ENCODE measurements around the gene ZNF853. TPM values are rescaled to one million over a fixed set of nuclear protein-coding genes. Genes with fewer than 3 reads are reported as not detected.

Gene ZNF853
- total RNA-seq, 1 donor from 2014 or later, result 6.2 TPM

Other genes with a start within 250 kb of the ZNF853 start
- 67.9 and 91.8 TPM in 2 replicates for gene RAC1, start 241.1 kb upstream of the ZNF853 start, total RNA-seq (ENCODE audit: low replicate concordance)
- 28.0 and 36.1 TPM in 2 replicates for gene DAGLB, start 167.7 kb upstream of the ZNF853 start, total RNA-seq (ENCODE audit: low replicate concordance)
- gene KDELR2, start 131.5 kb upstream of the ZNF853 start, total RNA-seq (ENCODE audit: low replicate concordance), result 73.4 and 87.6 TPM in 2 replicates
- gene GRID2IP, start 64.1 kb upstream of the ZNF853 start, total RNA-seq (ENCODE audit: low replicate concordance), result 0.31 TPM in 1 of 2 replicates, not detected in the other
- 75.9 and 102 TPM in 2 replicates for gene ZDHHC4, start 38.2 kb upstream of the ZNF853 start, total RNA-seq (ENCODE audit: low replicate concordance)
- 13.7 and 24.1 TPM in 2 replicates for gene INTS15, start 25.6 kb upstream of the ZNF853 start, total RNA-seq (ENCODE audit: low replicate concordance)
- 2.2 and 21.6 TPM in 2 replicates for gene ZNF316, start 21.7 kb downstream of the ZNF853 start, total RNA-seq (ENCODE audit: low replicate concordance)
- gene ZNF12, start 91.3 kb downstream of the ZNF853 start, total RNA-seq (ENCODE audit: low replicate concordance), result 30.1 and 36.6 TPM in 2 replicates
- 0.93 TPM in 1 of 2 replicates, not detected in the other for gene RSPH10B2, start 138.5 kb downstream of the ZNF853 start, total RNA-seq (ENCODE audit: low replicate concordance)
- 27.6 and 39.5 TPM in 2 replicates for gene CCZ1B, start 210.7 kb downstream of the ZNF853 start, total RNA-seq (ENCODE audit: low replicate concordance)